ENCODE measurements around the gene HAUS5.
A peak's percentile ranks its signal among the peaks of the same experiment; 100 is the strongest.

The HAUS5 gene

GRCh38 chr19:35655600-35655999 lies 43.1 kb downstream of the HAUS5 start:
- H3K36me3 ChIP-seq = peaks cover 80% of the 10 kb centered on the region
- DNase-seq = no peak
- H3K27me3 ChIP-seq (ENCODE audit: insufficient read depth, low read depth, severe bottlenecking) = no peaks in the 10 kb centered on the region
- no peak overlapping the region for H3K4me3 ChIP-seq (ENCODE audit: low read depth, low read length)
- H3K27ac ChIP-seq = no peak overlapping the region
- TF ChIP-seq, protein P1, sequence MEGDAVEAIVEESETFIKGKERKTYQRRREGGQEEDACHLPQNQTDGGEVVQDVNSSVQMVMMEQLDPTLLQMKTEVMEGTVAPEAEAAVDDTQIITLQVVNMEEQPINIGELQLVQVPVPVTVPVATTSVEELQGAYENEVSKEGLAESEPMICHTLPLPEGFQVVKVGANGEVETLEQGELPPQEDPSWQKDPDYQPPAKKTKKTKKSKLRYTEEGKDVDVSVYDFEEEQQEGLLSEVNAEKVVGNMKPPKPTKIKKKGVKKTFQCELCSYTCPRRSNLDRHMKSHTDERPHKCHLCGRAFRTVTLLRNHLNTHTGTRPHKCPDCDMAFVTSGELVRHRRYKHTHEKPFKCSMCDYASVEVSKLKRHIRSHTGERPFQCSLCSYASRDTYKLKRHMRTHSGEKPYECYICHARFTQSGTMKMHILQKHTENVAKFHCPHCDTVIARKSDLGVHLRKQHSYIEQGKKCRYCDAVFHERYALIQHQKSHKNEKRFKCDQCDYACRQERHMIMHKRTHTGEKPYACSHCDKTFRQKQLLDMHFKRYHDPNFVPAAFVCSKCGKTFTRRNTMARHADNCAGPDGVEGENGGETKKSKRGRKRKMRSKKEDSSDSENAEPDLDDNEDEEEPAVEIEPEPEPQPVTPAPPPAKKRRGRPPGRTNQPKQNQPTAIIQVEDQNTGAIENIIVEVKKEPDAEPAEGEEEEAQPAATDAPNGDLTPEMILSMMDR (IDR thresholded peaks at IDR 0.05; ENCODE audit: low read depth, low read length) = no peak
- H3K9me3 ChIP-seq (ENCODE audit: severe bottlenecking) = no peaks in the 10 kb centered on the region

DNA sequence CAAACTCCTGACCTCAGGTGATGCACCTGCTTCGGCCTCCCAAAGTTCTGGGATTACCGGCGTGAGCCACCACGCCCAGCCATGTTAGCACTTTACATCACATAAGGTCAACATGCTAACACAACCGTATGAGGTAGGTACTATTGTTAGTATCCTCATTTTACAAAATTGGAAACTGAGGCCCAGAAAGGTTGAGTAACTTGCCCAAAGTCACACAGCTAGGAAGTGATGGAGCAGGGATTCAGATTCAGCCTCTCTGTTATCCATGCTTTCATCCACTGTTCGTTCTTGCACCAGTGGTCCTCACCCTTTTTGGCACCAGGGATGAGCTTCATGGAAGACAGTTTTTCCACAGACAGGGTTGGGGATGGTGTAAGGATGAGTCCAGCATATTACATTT lies 44.2 kb downstream of the HAUS5 start:
- no peak overlapping the region for H3K27ac ChIP-seq
- TF ChIP-seq, protein P1 (IDR thresholded peaks at IDR 0.05; ENCODE audit: low read depth, low read length) = no peak
- H3K27me3 ChIP-seq (ENCODE audit: insufficient read depth, low read depth, severe bottlenecking) = no peaks in the 10 kb centered on the region
- no peaks in the 10 kb centered on the region for H3K9me3 ChIP-seq (ENCODE audit: severe bottlenecking)
- no peak overlapping the region for H3K4me3 ChIP-seq (ENCODE audit: low read depth, low read length)
- DNase-seq = no peak
- peaks cover 73% of the 10 kb centered on the region for H3K36me3 ChIP-seq

GRCh38 chr19:35657904-35658700 lies 45.6 kb downstream of the HAUS5 start:
- TF ChIP-seq, protein P1 (IDR thresholded peaks at IDR 0.05; ENCODE audit: low read depth, low read length) = peak; percentile 25; the same call in 1 of the 2 replicates
- H3K9me3 ChIP-seq (ENCODE audit: severe bottlenecking) = no peaks in the 10 kb centered on the region
- peaks cover 80% of the 10 kb centered on the region for H3K36me3 ChIP-seq
- DNase-seq = no peak
- no peak overlapping the region for H3K4me3 ChIP-seq (ENCODE audit: low read depth, low read length)
- H3K27ac ChIP-seq = no peak overlapping the region
- H3K27me3 ChIP-seq (ENCODE audit: insufficient read depth, low read depth, severe bottlenecking) = no peaks in the 10 kb centered on the region

GRCh38 chr19:35661995-35662340 lies 49.4 kb downstream of the HAUS5 start:
- TF ChIP-seq, protein P1 (IDR thresholded peaks at IDR 0.05; ENCODE audit: low read depth, low read length) = no peak
- Histone ChIP-seq H3K27ac (no peak overlapping the region), H3K4me3 (ENCODE audit: low read depth, low read length) (no peak overlapping the region)

GRCh38 chr19:35663981-35664380 lies 51.4 kb downstream of the HAUS5 start:
- Histone ChIP-seq H3K9me3 (ENCODE audit: severe bottlenecking) (no peaks in the 10 kb centered on the region), H3K36me3 (peaks cover 37% of the 10 kb centered on the region), H3K27me3 (ENCODE audit: insufficient read depth, low read depth, severe bottlenecking) (no peaks in the 10 kb centered on the region), H3K4me3 (ENCODE audit: low read depth, low read length) (no peak overlapping the region), H3K27ac (no peak overlapping the region)
- TF ChIP-seq, protein P1 (IDR thresholded peaks at IDR 0.05; ENCODE audit: low read depth, low read length) = no peak
- no peak for DNase-seq

More at GRCh38 chr19:35661995-35662340, 49.4 kb downstream of the HAUS5 start:
- DNase-seq = no peak
- Histone ChIP-seq H3K36me3 (peaks cover 55% of the 10 kb centered on the region), H3K27me3 (ENCODE audit: insufficient read depth, low read depth, severe bottlenecking) (no peaks in the 10 kb centered on the region), H3K9me3 (ENCODE audit: severe bottlenecking) (no peaks in the 10 kb centered on the region)

DNA sequence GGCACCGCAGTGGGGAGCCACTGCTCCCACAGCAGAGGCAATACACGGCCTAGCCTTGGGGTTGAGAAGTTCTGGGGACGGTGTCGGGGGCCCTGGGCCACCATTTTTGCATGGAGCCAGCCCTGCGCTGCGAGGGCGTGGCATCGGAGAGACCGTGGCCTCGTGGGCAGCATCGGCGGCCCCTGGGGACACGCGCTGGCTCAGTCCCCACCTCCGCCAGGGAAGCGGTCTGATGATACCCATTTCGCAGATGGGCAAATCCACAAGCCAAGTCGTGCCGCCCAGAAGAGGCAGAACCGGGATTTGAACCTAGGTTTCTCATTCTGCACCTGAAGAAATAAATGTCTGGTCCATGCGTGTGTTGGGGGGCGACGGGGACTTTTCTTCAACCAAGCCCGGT lies 52.6 kb downstream of the HAUS5 start:
- peaks cover 28% of the 10 kb centered on the region for H3K36me3 ChIP-seq
- H3K9me3 ChIP-seq (ENCODE audit: severe bottlenecking) = no peaks in the 10 kb centered on the region
- TF ChIP-seq, protein P1 (IDR thresholded peaks at IDR 0.05; ENCODE audit: low read depth, low read length) = no peak
- no peak overlapping the region for H3K27ac ChIP-seq
- no peak overlapping the region for H3K4me3 ChIP-seq (ENCODE audit: low read depth, low read length)
- DNase-seq = no peak
- H3K27me3 ChIP-seq (ENCODE audit: insufficient read depth, low read depth, severe bottlenecking) = no peaks in the 10 kb centered on the region
